IMR-90 (cell line): ENCODE data around the gene MAML2. TPM values are rescaled to one million over a fixed set of nuclear protein-coding genes. Genes with fewer than 3 reads are reported as not detected.

Experiments
- ATAC-seq: fragments of 200-7000 bp; cut with Tn5 transposase; 2 replicates; pipeline ENCODE4 v1.9.1; 2020; ENCODE audit warnings: low read depth, mild to moderate bottlenecking, moderate library complexity
- BruUV-seq: library from RNA; stranded (reverse); fragments of 400-500 nt; replicated peaks from 2 replicates; lab custom pipeline; 2021; lab: Mats Ljungman, UMichigan
- CTCF ChIA-PET: fragments of 300-600 bp; formaldehyde crosslinking; extraction: SDS; loops from one replicate; lab custom pipeline; 2021; ENCODE audit warnings: antibody characterized with exemption; lab: Yijun Ruan, JAX
- POLR2A ChIA-PET: fragments of 300-600 bp; sonication (Branson Sonifier 250); formaldehyde crosslinking; loops from one replicate; lab custom pipeline; 2022; ENCODE audit warnings: antibody characterized with exemption; ENCODE audit not compliant: unreplicated experiment; lab: Charles Lee
- DNase-seq: peaks from one replicate; pipeline ENCODE4 v3.0.0; 2013
- H2AFZ ChIP-seq: replicated peaks from 2 replicates; pipeline ENCODE3; 2013; ENCODE audit warnings: low read length, mild to moderate bottlenecking; ENCODE audit not compliant: poor library complexity
- H2AK5ac ChIP-seq: 2 replicates; pipeline ENCODE4 v1.6.1; 2013; ENCODE audit warnings: low read depth, low read length, inconsistent platforms
- H2AK9ac ChIP-seq: replicated peaks from 2 replicates; pipeline ENCODE3; 2013; ENCODE audit warnings: mild to moderate bottlenecking, low read depth, low read length, moderate library complexity; ENCODE audit not compliant: poor library complexity
- H2BK120ac ChIP-seq: 2 replicates; pipeline ENCODE4 v1.6.1; 2013; ENCODE audit warnings: low read depth, low read length, inconsistent platforms
- H2BK15ac ChIP-seq: 3 replicates; pipeline ENCODE4 v1.6.1; 2013; ENCODE audit warnings: low read depth, low read length, inconsistent platforms
- H2BK20ac ChIP-seq: 2 replicates; pipeline ENCODE4 v1.6.1; 2013; ENCODE audit warnings: low read depth, mild to moderate bottlenecking, inconsistent platforms, low read length, moderate library complexity
- H2BK5ac ChIP-seq: 2 replicates; pipeline ENCODE4 v1.6.1; 2013; ENCODE audit warnings: mild to moderate bottlenecking, low read depth, low read length, inconsistent platforms; ENCODE audit not compliant: poor library complexity, severe bottlenecking
- H3K14ac ChIP-seq: replicated peaks from 2 replicates; pipeline ENCODE4 v1.6.1; 2013; ENCODE audit warnings: low read depth, low read length, inconsistent platforms
- H3K18ac ChIP-seq: 2 replicates; pipeline ENCODE4 v1.6.1; 2013; ENCODE audit warnings: low read depth, low read length, control low read depth
- H3K23ac ChIP-seq: 2 replicates; pipeline ENCODE4 v1.6.1; 2013; ENCODE audit warnings: low read depth, low read length, inconsistent platforms
- H3K27ac ChIP-seq: 2 replicates; pipeline ENCODE4 v1.5.1; 2013; ENCODE audit warnings: mild to moderate bottlenecking, control low read depth, low read length; ENCODE audit not compliant: insufficient read depth
- H3K27me3 ChIP-seq: 2 replicates; pipeline ENCODE4 v1.6.1; 2013; ENCODE audit warnings: low read length; ENCODE audit not compliant: control insufficient read depth, insufficient read depth
- H3K36me3 ChIP-seq: 2 replicates; pipeline ENCODE4 v1.6.1; 2013; ENCODE audit warnings: low read length, mixed read lengths; ENCODE audit not compliant: control insufficient read depth, insufficient read depth
- H3K4ac ChIP-seq: 2 replicates; pipeline ENCODE4 v1.6.1; 2013; ENCODE audit warnings: low read depth, low read length, inconsistent platforms
- H3K4me1 ChIP-seq: 2 replicates; pipeline ENCODE4 v1.6.1; 2013; ENCODE audit warnings: low read length, mixed read lengths; ENCODE audit not compliant: control insufficient read depth, insufficient read depth
- H3K4me2 ChIP-seq: 2 replicates; pipeline ENCODE4 v1.6.1; 2013; ENCODE audit warnings: low read depth, mild to moderate bottlenecking, control low read depth, low read length, moderate library complexity
- H3K4me3 ChIP-seq: 2 replicates; pipeline ENCODE4 v1.5.1; 2013; ENCODE audit warnings: low read depth, mild to moderate bottlenecking, control low read depth, low read length, moderate library complexity; ENCODE audit not compliant: insufficient read depth
- H3K56ac ChIP-seq: 2 replicates; pipeline ENCODE4 v1.6.1; 2013; ENCODE audit warnings: low read length, inconsistent platforms; ENCODE audit not compliant: insufficient read depth; ENCODE audit errors: extremely low read depth
- H3K79me1 ChIP-seq, 2 experiments: 2 replicates each; pipeline ENCODE4 v1.6.1; 2013; ENCODE audit warnings: low read length in 2 of 2, inconsistent platforms in 1 of 2, low read depth in 1 of 2
- H3K9ac ChIP-seq: 2 replicates; pipeline ENCODE4 v1.6.1; 2013; ENCODE audit warnings: low read depth, low read length, control low read depth
- H3K9me1 ChIP-seq: 2 replicates; pipeline ENCODE4 v1.6.1; 2013; ENCODE audit warnings: low read length, inconsistent platforms; ENCODE audit not compliant: insufficient read depth
- H3K9me3 ChIP-seq: 2 replicates; pipeline ENCODE4 v1.6.1; 2013; ENCODE audit warnings: low read length; ENCODE audit not compliant: control insufficient read depth, insufficient read depth
- H4K20me1 ChIP-seq: 2 replicates; pipeline ENCODE4 v1.6.1; 2013; ENCODE audit warnings: low read length, inconsistent platforms; ENCODE audit not compliant: insufficient read depth
- H4K5ac ChIP-seq: 2 replicates; pipeline ENCODE4 v1.6.1; 2013; ENCODE audit warnings: mild to moderate bottlenecking, low read depth, low read length, control low read depth
- H4K8ac ChIP-seq, 2 experiments: 2 replicates each; pipeline ENCODE4 v1.6.1; 2013; ENCODE audit warnings: low read depth in 2 of 2, low read length in 2 of 2, control low read depth in 1 of 2, inconsistent platforms in 1 of 2
- H4K91ac ChIP-seq: 2 replicates; pipeline ENCODE4 v1.6.1; 2013; ENCODE audit warnings: low read depth, low read length, inconsistent platforms; ENCODE audit not compliant: insufficient read depth
- BHLHE40 ChIP-seq: fragments of 150-350 bp; IDR thresholded peaks from 2 replicates; pipeline ENCODE4 v1.6.1; 2016; ENCODE audit warnings: mild to moderate bottlenecking, low read depth, low read length
- CEBPB ChIP-seq: IDR thresholded peaks from 2 replicates; pipeline ENCODE4 v1.6.1; 2012; ENCODE audit warnings: low read depth, low read length, improper control_type of control experiment
- CHD1 ChIP-seq: IDR thresholded peaks from 2 replicates; pipeline ENCODE4 v1.6.1; 2012; ENCODE audit warnings: low read depth, low read length, improper control_type of control experiment
- CTCF ChIP-seq: conservative IDR thresholded peaks from 2 replicates; pipeline ENCODE4 v1.5.1; 2012; ENCODE audit warnings: mild to moderate bottlenecking, low read depth, low read length, improper control_type of control experiment
- ELK1 ChIP-seq: fragments of 150-350 bp; IDR thresholded peaks from 2 replicates; pipeline ENCODE4 v1.6.1; 2016; ENCODE audit warnings: low read depth, mild to moderate bottlenecking, low read length, moderate library complexity, borderline replicate concordance
- FOS ChIP-seq: fragments of 150-350 bp; IDR thresholded peaks from 2 replicates; pipeline ENCODE4 v1.6.1; 2016; ENCODE audit warnings: low read depth, low read length
- MAFK ChIP-seq: IDR thresholded peaks from 2 replicates; pipeline ENCODE4 v1.6.1; 2012; ENCODE audit warnings: low read depth, low read length, improper control_type of control experiment
- MAZ ChIP-seq: IDR thresholded peaks from 2 replicates; pipeline ENCODE4 v1.6.1; 2012; ENCODE audit warnings: low read depth, mild to moderate bottlenecking, low read length, improper control_type of control experiment, moderate library complexity, borderline replicate concordance
- MXI1 ChIP-seq: IDR thresholded peaks from 2 replicates; pipeline ENCODE4 v1.6.1; 2012; ENCODE audit warnings: low read depth, mild to moderate bottlenecking, low read length, moderate library complexity, borderline replicate concordance
- NFE2L2 ChIP-seq: fragments of 150-350 bp; IDR thresholded peaks from 2 replicates; pipeline ENCODE4 v1.6.1; 2016; ENCODE audit warnings: low read depth, mild to moderate bottlenecking, low read length
- POLR2A ChIP-seq: IDR thresholded peaks from 2 replicates; pipeline ENCODE4 v1.6.1; 2012; ENCODE audit warnings: mild to moderate bottlenecking, low read depth, low read length
- RAD21 ChIP-seq: IDR thresholded peaks from 2 replicates; pipeline ENCODE4 v1.6.1; 2012; ENCODE audit warnings: low read length, improper control_type of control experiment
- RCOR1 ChIP-seq: IDR thresholded peaks from 2 replicates; pipeline ENCODE4 v1.6.1; 2012; ENCODE audit warnings: mild to moderate bottlenecking, low read length, improper control_type of control experiment; ENCODE audit not compliant: insufficient replicate concordance
- RFX5 ChIP-seq: IDR thresholded peaks from 2 replicates; pipeline ENCODE4 v1.8.0; 2012; ENCODE audit warnings: low read depth, mild to moderate bottlenecking, low read length, moderate library complexity
- SMC3 ChIP-seq: fragments of 150-350 bp; IDR thresholded peaks from 2 replicates; pipeline ENCODE4 v1.6.1; 2016; ENCODE audit warnings: low read depth, mild to moderate bottlenecking, antibody characterized with exemption, low read length, moderate library complexity
- USF2 ChIP-seq: fragments of 150-350 bp; IDR thresholded peaks from 2 replicates; pipeline ENCODE4 v1.6.1; 2017; ENCODE audit warnings: mild to moderate bottlenecking, antibody characterized with exemption, low read length, low read depth
- WGBS, 2 experiments: methylation state at CpG; one replicate each; pipeline versions ENCODE4 v1.1.5 to v1.1.7; 2013; ENCODE audit warnings: missing lambda C conversion rate in 2 of 2; ENCODE audit not compliant: insufficient read length in 1 of 2; ENCODE audit errors: extremely low coverage in 2 of 2; 5-methylcytosine and 5-hydroxymethylcytosine counted together
- dilution Hi-C: fragments of 300-500 bp; cut with HindIII; formaldehyde crosslinking; loops from one replicate; pipeline ENCODE4 v1.14.3; 2018; ENCODE audit warnings: low sequenced_read_pairs; ENCODE audit not compliant: unreplicated experiment
- in situ Hi-C: fragments of 300-500 bp; cut with MboI; formaldehyde crosslinking; loops from 3 replicates; pipeline ENCODE4 v1.14.3; 2019; ENCODE audit warnings: low sequenced_read_pairs, inconsistent platforms, mixed read lengths
- intact Hi-C: fragments of 100-400 bp; cut with micrococcal nuclease; formaldehyde crosslinking; loops from 2 replicates; pipeline ENCODE4 v1.10.0; 2022
- polyA plus RNA-seq, 3 experiments: library from polyadenylated mRNA; depleted of rRNA; stranded (reverse); fragments of >200 nt; gene quantifications; 2 replicates each; pipeline ENCODE4 v1.2.3, GENCODE V29; 2012; ENCODE audit warnings: low replicate concordance in 1 of 3
- total RNA-seq: library from RNA; depleted of rRNA; stranded (reverse); fragments of >200 nt; gene quantifications from 2 replicates; pipeline ENCODE4 v1.2.3, GENCODE V29; 2012

MAML2 gene
- total and polyA plus RNA-seq, 2 of the 4 experiments (the other 2 are of a cell fraction), result 15.0 to 19.5 TPM

GRCh38 chr11:96206955-96207354 lies 136.0 kb downstream of the MAML2 start:
- dilution Hi-C loops, result no loop called here

More at GRCh38 chr11:96206955-96207354, 136.0 kb downstream of the MAML2 start:
- Histone ChIP-seq H2BK15ac (no peak overlapping the region), H4K91ac (no peak overlapping the region), H2AK5ac (no peak overlapping the region), H3K4me2 (no peak overlapping the region), H3K14ac (no peak overlapping the region), H2BK120ac (no peak overlapping the region), H3K23ac (no peak overlapping the region), H3K18ac (no peak overlapping the region), H3K9ac (no peak overlapping the region), H3K4me3 (no peak overlapping the region), H4K5ac (no peak overlapping the region), H2AFZ (no peak overlapping the region), H2AK9ac (no peak overlapping the region), H3K27me3 (no peaks in the 10 kb centered on the region), H4K20me1 (no peaks in the 10 kb centered on the region), H2BK20ac (no peak overlapping the region), H3K4me1 (peaks cover 4% of the 10 kb centered on the region), H3K79me1 (peaks cover 25 to 43% of the 10 kb centered on the region in 2 experiments), H3K9me3 (no peaks in the 10 kb centered on the region), H2BK5ac (no peak overlapping the region), H3K4ac (no peak overlapping the region), H3K27ac (no peak overlapping the region), H3K56ac (no peak overlapping the region), H3K9me1 (peaks cover 7% of the 10 kb centered on the region; the same call in 1 of the 2 replicates), H4K8ac (no peak overlapping the region), H3K36me3 (peaks cover 1% of the 10 kb centered on the region; the same call in 1 of the 2 replicates)
- BruUV-seq, result no TSS peak
- WGBS, 2 experiments, result no CpG with 5 or more reads among the region's 2 CpGs
- in situ Hi-C loops, result no loop called here
- POLR2A ChIA-PET, result no interaction called here
- no peak for ATAC-seq
- CTCF ChIA-PET, result interaction anchor here (1.0 kb wide), 1 partner anchor 12 kb away, joined by 3 read pairs; no protein-coding TSS in a partner anchor
- TF ChIP-seq RAD21 (no peak), SMC3 (no peak), MXI1 (no peak), USF2 (no peak), RFX5 (no peak), MAFK (no peak), MAZ (no peak), CTCF (no peak), RCOR1 (no peak), FOS (no peak), BHLHE40 (no peak), CHD1 (no peak), CEBPB (no peak), POLR2A (no peak), ELK1 (no peak), NFE2L2 (no peak)
- DNase-seq, result no peak
- intact Hi-C loops, result no loop called here
